MCF 10A (cell line): ENCODE measurements around the gene GAN. TPM values are rescaled to one million over a fixed set of nuclear protein-coding genes. Genes with fewer than 3 reads are reported as not detected.

Source experiments
- BruUV-seq: library from RNA; stranded (reverse); fragments of 400-500 nt; replicated peaks from 2 replicates; lab custom pipeline; 2021; lab: Mats Ljungman, UMichigan
- CTCF ChIA-PET: fragments of 300-600 bp; sonication (Branson Sonifier 250); formaldehyde crosslinking; extraction: SDS; loops from one replicate; lab custom pipeline; 2021; ENCODE audit warnings: antibody characterized with exemption, inconsistent platforms; lab: Yijun Ruan, JAX
- POLR2A ChIA-PET: fragments of 300-600, 350-650 bp; sonication (Branson Sonifier 250); formaldehyde crosslinking; extraction: SDS; loops from one replicate; lab custom pipeline; 2020; ENCODE audit warnings: antibody characterized with exemption, inconsistent platforms; lab: Yijun Ruan, JAX
- DNase-seq: peaks from one replicate; pipeline ENCODE4 v3.0.0-alpha.2; 2018; ENCODE audit not compliant: unreplicated experiment
- H3K27ac Mint-ChIP-seq: one replicate; pipeline ENCODE4 v1.8.0; 2022; ENCODE audit warnings: mild to moderate bottlenecking, low read depth, mixed read lengths; ENCODE audit not compliant: unreplicated experiment
- H3K27me3 Mint-ChIP-seq: one replicate; pipeline ENCODE4 v1.8.0; 2022; ENCODE audit warnings: mixed read lengths; ENCODE audit not compliant: insufficient read depth, unreplicated experiment
- H3K36me3 Mint-ChIP-seq: one replicate; pipeline ENCODE4 v1.8.0; 2022; ENCODE audit warnings: mild to moderate bottlenecking, moderate library complexity, mixed read lengths; ENCODE audit not compliant: insufficient read depth, unreplicated experiment
- H3K4me1 Mint-ChIP-seq: one replicate; pipeline ENCODE4 v1.8.0; 2022; ENCODE audit warnings: mixed read lengths; ENCODE audit not compliant: insufficient read depth, unreplicated experiment
- H3K4me3 Mint-ChIP-seq: one replicate; pipeline ENCODE4 v1.8.0; 2022; ENCODE audit warnings: mild to moderate bottlenecking, moderate library complexity, mixed read lengths; ENCODE audit not compliant: unreplicated experiment
- H3K9me3 Mint-ChIP-seq: one replicate; pipeline ENCODE4 v1.8.0; 2022; ENCODE audit warnings: mixed read lengths; ENCODE audit not compliant: unreplicated experiment
- intact Hi-C: fragments of 100-400 bp; cut with micrococcal nuclease; formaldehyde crosslinking; loops from 2 replicates; pipeline ENCODE4 v1.14.1; 2022
- total RNA-seq: library from RNA; stranded (reverse); gene quantifications from 2 replicates; pipeline ENCODE4 v1.2.3, GENCODE V29; 2022
- TF ChIP-seq, protein P1 (sequence below): fragments of 200-600 bp; IDR thresholded peaks from one replicate; pipeline ENCODE4 v1.8.0; 2022; ENCODE audit warnings: antibody characterized with exemption, mild to moderate bottlenecking; ENCODE audit not compliant: unreplicated experiment

Gene GAN
- total RNA-seq, 1 experiment from 2014 or later, result 12.4 TPM

- Mint-ChIP-seq H3K4me3 (no peak overlapping the region), H3K27me3 (no peaks in the 10 kb centered on the region), H3K4me1 (peaks cover 49% of the 10 kb centered on the region), H3K27ac (peak overlapping the region; percentile 52), H3K36me3 (peaks cover 9% of the 10 kb centered on the region), H3K9me3 (no peaks in the 10 kb centered on the region)
- BruUV-seq, result no TSS peak
- TF ChIP-seq, protein P1, sequence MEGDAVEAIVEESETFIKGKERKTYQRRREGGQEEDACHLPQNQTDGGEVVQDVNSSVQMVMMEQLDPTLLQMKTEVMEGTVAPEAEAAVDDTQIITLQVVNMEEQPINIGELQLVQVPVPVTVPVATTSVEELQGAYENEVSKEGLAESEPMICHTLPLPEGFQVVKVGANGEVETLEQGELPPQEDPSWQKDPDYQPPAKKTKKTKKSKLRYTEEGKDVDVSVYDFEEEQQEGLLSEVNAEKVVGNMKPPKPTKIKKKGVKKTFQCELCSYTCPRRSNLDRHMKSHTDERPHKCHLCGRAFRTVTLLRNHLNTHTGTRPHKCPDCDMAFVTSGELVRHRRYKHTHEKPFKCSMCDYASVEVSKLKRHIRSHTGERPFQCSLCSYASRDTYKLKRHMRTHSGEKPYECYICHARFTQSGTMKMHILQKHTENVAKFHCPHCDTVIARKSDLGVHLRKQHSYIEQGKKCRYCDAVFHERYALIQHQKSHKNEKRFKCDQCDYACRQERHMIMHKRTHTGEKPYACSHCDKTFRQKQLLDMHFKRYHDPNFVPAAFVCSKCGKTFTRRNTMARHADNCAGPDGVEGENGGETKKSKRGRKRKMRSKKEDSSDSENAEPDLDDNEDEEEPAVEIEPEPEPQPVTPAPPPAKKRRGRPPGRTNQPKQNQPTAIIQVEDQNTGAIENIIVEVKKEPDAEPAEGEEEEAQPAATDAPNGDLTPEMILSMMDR, result no peak
- peak; percentile 44 for DNase-seq
- POLR2A ChIA-PET, result interaction anchor here (1.7 kb wide), 1 partner anchor 10 kb away, joined by 12 read pairs; the partner anchor contains the start of gene GAN
- CTCF ChIA-PET, result interaction anchor here (1.2 to 1.9 kb wide), 3 partner anchors 9 to 120 kb away, joined by 4 to 5 read pairs (median 5); partner anchors contain the start of gene GAN
- intact Hi-C loops, result no loop called here
These were observed 10.0 kb downstream of the GAN start for GRCh38 chr16:81324808-81325207.

GRCh38 chr16:81327011-81327410 is 12.2 kb downstream of the GAN start:
- intact Hi-C loops, result no loop called here
- H3K27ac Mint-ChIP-seq, result no peak overlapping the region
- DNase-seq, result no peak
- no peak overlapping the region for H3K4me3 Mint-ChIP-seq
- POLR2A ChIA-PET, result interaction anchor here (0.7 to 2.3 kb wide), 10 partner anchors 8 to 291 kb away, joined by 3 to 35 read pairs (median 4); partner anchors contain the start of genes ATMIN and GAN
- H3K27me3 Mint-ChIP-seq, result no peaks in the 10 kb centered on the region
- BruUV-seq, result no TSS peak
- H3K4me1 Mint-ChIP-seq, result peaks cover 48% of the 10 kb centered on the region
- H3K36me3 Mint-ChIP-seq, result peaks cover 9% of the 10 kb centered on the region
- TF ChIP-seq, protein P1, result no peak
- H3K9me3 Mint-ChIP-seq, result no peaks in the 10 kb centered on the region
- CTCF ChIA-PET, result interaction anchor here (0.9 to 1.7 kb wide), 8 partner anchors 8 to 122 kb away, joined by 3 to 8 read pairs (median 6); no protein-coding TSS in a partner anchor

DNA sequence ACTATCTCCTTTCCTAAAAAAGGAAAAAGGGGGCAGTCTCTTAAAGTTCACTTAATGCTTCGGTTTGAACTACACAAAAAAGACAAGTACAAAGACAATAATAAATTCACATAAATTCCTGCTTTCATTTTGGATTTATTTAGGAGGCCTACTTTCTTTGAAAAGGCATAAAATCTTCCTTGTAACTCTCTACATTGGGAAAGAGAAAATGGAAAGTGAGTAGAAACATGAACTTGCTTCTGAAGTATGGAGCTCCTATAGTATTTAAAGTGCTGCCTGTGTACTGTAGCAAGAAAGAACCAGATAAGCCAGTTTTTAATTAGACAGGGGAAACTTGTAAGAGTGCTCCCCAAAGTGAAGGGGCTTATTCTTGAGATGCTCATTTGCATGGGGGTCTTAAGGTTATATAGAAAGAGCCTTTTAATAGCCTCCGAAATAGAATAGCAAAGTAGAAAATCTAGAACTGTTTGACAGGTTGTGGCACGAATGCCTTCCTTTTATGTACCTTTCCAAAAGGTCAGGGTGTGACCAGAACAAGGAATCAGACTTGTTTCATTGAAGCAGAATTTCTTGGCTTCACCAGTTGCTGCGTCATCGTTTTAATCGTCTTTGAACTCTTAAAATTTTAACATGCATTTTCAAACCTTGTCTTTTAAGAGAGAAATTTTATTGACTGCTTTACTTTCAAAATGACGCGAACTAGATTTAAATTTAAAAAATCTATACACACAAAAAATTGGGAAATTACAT is 12.9 kb downstream of the GAN start:
- no peak overlapping the region for H3K4me3 Mint-ChIP-seq
- peak; percentile 42 for DNase-seq

More for the DNA sequence above, 12.9 kb downstream of the GAN start:
- TF ChIP-seq, protein P1, result no peak
- BruUV-seq, result no TSS peak
- H3K9me3 Mint-ChIP-seq, result no peaks in the 10 kb centered on the region
- H3K27me3 Mint-ChIP-seq, result no peaks in the 10 kb centered on the region
- H3K36me3 Mint-ChIP-seq, result peaks cover 9% of the 10 kb centered on the region
- peak overlapping the region; percentile 47 for H3K27ac Mint-ChIP-seq
- CTCF ChIA-PET, result interaction anchor here (0.9 to 1.7 kb wide), 8 partner anchors 8 to 123 kb away, joined by 3 to 8 read pairs (median 6); no protein-coding TSS in a partner anchor
- intact Hi-C loops, result no loop called here
- H3K4me1 Mint-ChIP-seq, result peaks cover 48% of the 10 kb centered on the region
- POLR2A ChIA-PET, result interaction anchor here (0.7 to 2.3 kb wide), 14 partner anchors 9 to 292 kb away, joined by 3 to 35 read pairs (median 4); partner anchors contain the start of genes ATMIN and GAN
